Fibroblast of skin of left quadriceps (primary cell): ENCODE measurements around the gene TLR6.
"Not testable (repeated sequence)": the region's sequence is repeated elsewhere in the genome, so short reads cannot be mapped to it uniquely, and the experiment has no call there.

Experiments used
- DNase-seq, 2 experiments: peaks; one replicate each; pipeline ENCODE4 v3.0.0-alpha.2; 2013; ENCODE audit warnings: low read depth in 2 of 2

The TLR6 gene

GRCh38 chr4:38822748-38823303, 33.8 kb downstream of the TLR6 start:
- no peak for DNase-seq

GRCh38 chr4:38821739-38822138, 34.9 kb downstream of the TLR6 start:
- DNase-seq: no peak

GRCh38 chr4:38820329-38821061, 36.1 kb downstream of the TLR6 start:
- DNase-seq: no peak

GRCh38 chr4:38819569-38819968, 37.0 kb downstream of the TLR6 start:
- DNase-seq: no peak

GRCh38 chr4:38818441-38818976, 38.1 kb downstream of the TLR6 start:
- DNase-seq: no peak

GRCh38 chr4:38815885-38816782, 40.5 kb downstream of the TLR6 start:
- no peak for DNase-seq

- DNase-seq: no peak
Measured at GRCh38 chr4:38814386-38814785, 42.2 kb downstream of the TLR6 start.

GRCh38 chr4:38811297-38811696, 45.3 kb downstream of the TLR6 start:
- DNase-seq: no peak

- not testable (repeated sequence) for DNase-seq
Measured at GRCh38 chr4:38807462-38807861, 49.2 kb downstream of the TLR6 start.

GRCh38 chr4:38806251-38806650, 50.4 kb downstream of the TLR6 start:
- not testable (repeated sequence) for DNase-seq

- DNase-seq: no peak
Measured at GRCh38 chr4:38805530-38806145, 51.0 kb downstream of the TLR6 start.

GRCh38 chr4:38804654-38805295, 51.8 kb downstream of the TLR6 start, which contains the start of gene TLR1:
TLR1 (minus strand) TSS chr4:38804791; CDS start chr4:38798831, 5,960 bp downstream.
- peak; percentile 28 for DNase-seq

- DNase-seq: no peak
Measured at GRCh38 chr4:38803833-38804653, 52.6 kb downstream of the TLR6 start.

GRCh38 chr4:38802561-38803355, 53.9 kb downstream of the TLR6 start:
- no peak for DNase-seq

GRCh38 chr4:38800961-38801450, 55.6 kb downstream of the TLR6 start:
- DNase-seq: no peak

GRCh38 chr4:38800366-38800765, 56.3 kb downstream of the TLR6 start:
- no peak for DNase-seq

- DNase-seq: no peak
Measured at GRCh38 chr4:38795087-38795486, 61.5 kb downstream of the TLR6 start.

- DNase-seq: no peak
Measured at GRCh38 chr4:38794051-38794450, 62.6 kb downstream of the TLR6 start.

GRCh38 chr4:38791010-38791409, 65.6 kb downstream of the TLR6 start:
- no peak for DNase-seq
